GM23248 (cell line): Measurements from ENCODE around the gene COL23A1. TPM values are rescaled to one million over a fixed set of nuclear protein-coding genes. Genes with fewer than 3 reads are reported as not detected.

Experiments used
- DNase-seq: peaks from one replicate; pipeline ENCODE4 v3.0.0-alpha.2; 2015
- H2AFZ ChIP-seq: fragments of 200-600 bp; sonication (generic); 2 replicates; pipeline ENCODE4 v1.6.1; 2016; ENCODE audit warnings: antibody characterized with exemption
- H3F3A ChIP-seq: fragments of 200-600 bp; sonication (generic); 2 replicates; pipeline ENCODE4 v1.6.1; 2016; ENCODE audit warnings: mild to moderate bottlenecking, antibody characterized with exemption, mixed run types; ENCODE audit not compliant: insufficient read depth
- H3K27ac ChIP-seq: fragments of 200-600 bp; sonication (generic); 2 replicates; pipeline ENCODE4 v1.5.1; 2016; ENCODE audit warnings: mild to moderate bottlenecking
- H3K27me3 ChIP-seq: fragments of 200-600 bp; sonication (generic); replicated peaks from 2 replicates; pipeline ENCODE4 v1.6.1; 2016; ENCODE audit warnings: mild to moderate bottlenecking; ENCODE audit not compliant: insufficient read depth
- H3K36me3 ChIP-seq: fragments of 200-600 bp; sonication (generic); 2 replicates; pipeline ENCODE4 v1.6.1; 2016; ENCODE audit warnings: low read depth, mild to moderate bottlenecking
- H3K4me1 ChIP-seq: fragments of 200-600 bp; sonication (generic); 2 replicates; pipeline ENCODE4 v1.6.1; 2016; ENCODE audit warnings: mild to moderate bottlenecking; ENCODE audit not compliant: insufficient read depth
- H3K4me2 ChIP-seq: fragments of 200-600 bp; sonication (generic); one replicate; pipeline ENCODE4 v1.6.1; 2016; ENCODE audit warnings: mild to moderate bottlenecking; ENCODE audit not compliant: unreplicated experiment
- H3K4me3 ChIP-seq: fragments of 200-600 bp; sonication (generic); 2 replicates; pipeline ENCODE4 v1.5.1; 2016; ENCODE audit warnings: mild to moderate bottlenecking
- H3K79me2 ChIP-seq: fragments of 200-600 bp; sonication (generic); 2 replicates; pipeline ENCODE4 v1.6.1; 2016; ENCODE audit warnings: mild to moderate bottlenecking; ENCODE audit not compliant: insufficient read depth
- H3K9ac ChIP-seq: fragments of 200-600 bp; sonication (generic); 2 replicates; pipeline ENCODE4 v1.6.1; 2016; ENCODE audit warnings: mild to moderate bottlenecking
- H3K9me2 ChIP-seq: fragments of 200-600 bp; sonication (generic); 2 replicates; pipeline ENCODE4 v1.6.1; 2016; ENCODE audit warnings: mixed run types, mild to moderate bottlenecking, moderate library complexity; ENCODE audit not compliant: insufficient read depth
- H3K9me3 ChIP-seq: fragments of 200-600 bp; sonication (generic); one replicate; pipeline ENCODE4 v1.6.1; 2017; ENCODE audit warnings: low read depth
- H4K20me1 ChIP-seq: fragments of 200-600 bp; sonication (generic); 2 replicates; pipeline ENCODE4 v1.6.0; 2016; ENCODE audit not compliant: insufficient read depth
- EZH2 ChIP-seq: fragments of 200-600 bp; sonication (generic); IDR thresholded peaks from 2 replicates; pipeline ENCODE4 v1.6.1; 2018; ENCODE audit warnings: antibody characterized with exemption, mild to moderate bottlenecking; ENCODE audit not compliant: insufficient read depth, poor library complexity, severe bottlenecking
- EZH2phosphoT487 ChIP-seq: fragments of 200-600 bp; sonication (generic); IDR thresholded peaks from 2 replicates; pipeline ENCODE4 v1.6.1; 2018; ENCODE audit warnings: antibody characterized with exemption, moderate library complexity, mild to moderate bottlenecking, low read depth; ENCODE audit not compliant: insufficient read depth
- WGBS, 2 experiments: methylation state at CpG; one replicate each; pipeline ENCODE4 v1.1.6; 2015 to 2017; ENCODE audit warnings: low lambda C conversion rate in 2 of 2, low coverage in 1 of 2; ENCODE audit errors: missing lambda C conversion rate in 2 of 2; 5-methylcytosine and 5-hydroxymethylcytosine counted together
- in situ Hi-C: fragments of 300-500 bp; cut with MboI; formaldehyde crosslinking; loops from 2 replicates; pipeline ENCODE4 v1.15.0; 2020
- polyA plus RNA-seq: library from polyadenylated mRNA; unstranded; fragments of >200 nt; fragmentation: Nextera tagmentation; extraction: Ambion mirVana; gene quantifications from 2 replicates; pipeline ENCODE4 v1.2.1, GENCODE V29; 2016
- total RNA-seq: library from RNA; depleted of rRNA; stranded (reverse); fragments of >200 nt; shearing (Covaris generic); gene quantifications from 2 replicates; pipeline ENCODE4 v1.2.3, GENCODE V29; 2014

Gene COL23A1
- total and polyA plus RNA-seq, 2 experiments from 2014 or later: not detected

DNA sequence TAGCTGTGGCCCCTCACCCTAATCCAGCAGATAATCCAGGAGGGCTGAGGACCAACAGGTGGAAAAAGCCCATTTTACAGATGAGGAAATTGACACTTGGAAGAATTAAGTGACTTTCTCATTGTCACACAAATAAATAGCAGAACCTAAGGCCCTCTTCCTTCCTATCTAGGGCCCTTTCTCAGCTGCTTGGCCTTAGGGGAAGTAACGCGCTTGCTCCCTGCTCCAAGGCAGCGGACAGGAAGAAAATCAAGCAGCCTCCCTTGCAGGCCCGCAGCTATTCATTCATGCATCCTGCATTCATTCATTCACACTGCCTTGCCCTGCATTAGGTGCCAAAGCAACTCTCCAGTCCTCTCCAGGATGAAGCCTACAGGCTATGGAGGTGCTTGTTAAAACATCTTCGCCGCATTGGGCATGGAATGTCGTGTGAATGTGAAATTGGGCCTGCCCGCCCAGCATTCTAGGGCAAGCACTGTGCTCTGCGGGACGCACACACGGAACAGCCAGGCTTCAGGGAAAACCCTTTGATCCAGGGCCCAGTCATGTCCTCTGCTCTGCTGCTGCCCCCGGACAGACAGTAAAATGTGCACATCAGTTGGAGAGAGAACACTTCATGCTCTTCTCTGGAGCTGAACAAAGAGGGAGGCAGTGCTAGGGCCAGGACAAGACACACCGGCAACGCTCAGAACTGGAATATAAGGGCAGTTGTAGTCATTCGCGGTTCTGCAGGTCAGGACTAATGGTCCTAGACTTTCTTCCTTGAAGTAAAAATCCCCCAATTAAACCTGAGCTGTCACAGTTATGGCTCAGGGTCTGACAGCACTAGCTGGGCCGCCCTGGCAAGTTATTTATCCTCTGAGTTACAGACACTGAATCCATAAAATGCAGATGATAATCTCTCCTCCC, 166.0 kb downstream of the COL23A1 start:
- 66 to 72% methylated on average over 17 of the region's 17 CpGs for WGBS, 2 experiments
- no peak overlapping the region for H3K9ac ChIP-seq
- DNase-seq: no peak
- H3K79me2 ChIP-seq: no peaks in the 10 kb centered on the region
- H3K4me2 ChIP-seq: no peak overlapping the region
- in situ Hi-C loops: no loop called here
- H4K20me1 ChIP-seq: no peaks in the 10 kb centered on the region
- no peak overlapping the region for H3K4me3 ChIP-seq
- H3K4me1 ChIP-seq: no peaks in the 10 kb centered on the region
- H3K36me3 ChIP-seq: no peaks in the 10 kb centered on the region
- H2AFZ ChIP-seq: no peak overlapping the region
- no peaks in the 10 kb centered on the region for H3K9me2 ChIP-seq
- no peak for TF ChIP-seq EZH2
- TF ChIP-seq EZH2phosphoT487: no peak
- H3F3A ChIP-seq: no peaks in the 10 kb centered on the region
- H3K27ac ChIP-seq: no peak overlapping the region
- no peaks in the 10 kb centered on the region for H3K27me3 ChIP-seq
- no peaks in the 10 kb centered on the region for H3K9me3 ChIP-seq

DNA sequence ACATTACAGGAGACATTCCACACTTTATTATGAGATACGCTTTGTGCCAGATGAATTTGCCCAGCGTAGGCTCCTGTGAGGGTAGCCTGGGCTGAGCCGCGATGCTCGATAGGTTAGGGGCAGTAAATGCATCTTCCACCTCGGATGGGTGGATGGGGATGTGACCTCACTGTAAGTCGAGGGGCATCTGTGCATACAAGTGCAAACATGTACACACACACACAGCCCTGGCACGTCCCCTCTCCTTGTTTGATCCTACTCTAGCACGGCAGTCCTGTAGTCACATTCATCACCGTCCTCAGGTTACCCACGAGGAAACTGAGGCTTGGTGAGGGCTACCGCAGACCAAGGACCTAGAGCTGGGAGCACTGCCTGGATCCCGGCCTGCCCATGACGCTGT, 166.8 kb downstream of the COL23A1 start:
- H3K9me2 ChIP-seq: no peaks in the 10 kb centered on the region
- in situ Hi-C loops: no loop called here

DNA sequence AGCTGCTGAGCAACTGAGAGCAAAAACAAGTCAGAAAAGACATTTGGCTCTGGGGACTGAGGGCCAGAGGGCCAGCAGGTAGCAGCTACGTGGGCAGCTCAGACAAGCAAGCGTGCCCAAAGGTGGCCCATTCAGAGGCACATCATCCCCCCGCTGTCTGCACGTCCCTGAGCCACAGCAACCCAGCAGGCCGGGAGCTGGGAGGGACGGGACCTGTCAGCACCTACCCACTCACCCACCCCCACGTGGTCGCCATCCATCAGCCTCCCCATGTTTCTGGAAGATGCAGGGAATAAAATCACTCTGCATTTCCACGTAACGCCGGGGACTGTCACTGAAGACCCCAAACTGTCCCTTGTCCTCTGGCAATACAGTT, 167.8 kb downstream of the COL23A1 start:
- no peak overlapping the region for H3K9ac ChIP-seq
- H3K9me2 ChIP-seq: no peaks in the 10 kb centered on the region
- no peak for TF ChIP-seq EZH2
- no peak for TF ChIP-seq EZH2phosphoT487
- no peak overlapping the region for H3K27ac ChIP-seq
- H3K79me2 ChIP-seq: no peaks in the 10 kb centered on the region
- no peaks in the 10 kb centered on the region for H3K36me3 ChIP-seq
- no peaks in the 10 kb centered on the region for H3F3A ChIP-seq
- WGBS, 2 experiments: 53 to 62% methylated on average over 11 of the region's 11 CpGs
- H3K9me3 ChIP-seq: no peaks in the 10 kb centered on the region
- no peak for DNase-seq
- in situ Hi-C loops: no loop called here
- H3K4me1 ChIP-seq: no peaks in the 10 kb centered on the region
- no peak overlapping the region for H3K4me2 ChIP-seq
- H2AFZ ChIP-seq: no peak overlapping the region
- no peak overlapping the region for H3K4me3 ChIP-seq
- no peaks in the 10 kb centered on the region for H3K27me3 ChIP-seq
- no peaks in the 10 kb centered on the region for H4K20me1 ChIP-seq

More for the DNA sequence above, 166.8 kb downstream of the COL23A1 start:
- Histone ChIP-seq H3K4me2 (no peak overlapping the region), H3K36me3 (no peaks in the 10 kb centered on the region), H3K4me3 (no peak overlapping the region), H3K4me1 (no peaks in the 10 kb centered on the region), H3K79me2 (no peaks in the 10 kb centered on the region), H4K20me1 (no peaks in the 10 kb centered on the region), H3F3A (no peaks in the 10 kb centered on the region), H3K9me3 (no peaks in the 10 kb centered on the region), H3K27me3 (no peaks in the 10 kb centered on the region), H3K27ac (no peak overlapping the region), H2AFZ (no peak overlapping the region), H3K9ac (no peak overlapping the region)
- TF ChIP-seq EZH2 (no peak), EZH2phosphoT487 (no peak)
- DNase-seq: no peak
- WGBS, 2 experiments: 56 to 62% methylated on average over 14 of the region's 14 CpGs

DNA sequence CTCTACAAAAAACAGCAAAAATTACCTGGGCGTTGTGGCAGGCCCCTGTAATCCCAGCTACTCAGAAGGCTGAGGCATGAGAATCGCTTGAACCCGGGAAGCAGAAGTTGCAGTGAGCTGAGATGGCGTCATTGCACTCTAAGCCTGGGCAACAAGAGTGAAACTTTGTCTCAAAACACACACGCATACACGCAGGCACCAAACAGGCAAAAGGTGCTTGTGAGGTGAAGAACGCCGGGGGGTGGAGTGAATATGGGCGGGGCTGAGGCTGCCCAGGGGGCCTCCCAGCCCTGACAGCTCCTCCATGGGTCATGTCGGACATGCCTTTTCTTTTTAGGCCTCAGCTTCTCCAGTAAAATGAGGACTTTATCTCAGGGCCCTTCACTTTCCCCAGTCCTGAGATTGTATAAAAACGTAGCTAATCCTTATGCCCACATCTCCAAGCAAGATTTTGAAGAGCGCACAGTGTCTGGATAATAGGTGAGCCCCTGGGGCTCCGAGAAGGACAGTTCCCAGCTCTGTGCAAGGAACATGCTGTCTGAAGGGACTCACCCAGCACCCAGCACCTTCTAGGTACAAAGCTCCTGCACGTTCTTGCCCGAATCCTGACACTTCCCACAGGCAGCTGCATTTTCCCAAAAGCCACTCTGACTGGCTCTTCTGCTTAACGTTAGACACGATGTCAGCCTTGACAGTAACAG, 168.3 kb downstream of the COL23A1 start:
- WGBS, 2 experiments: 54 to 58% methylated on average over 17 of the region's 17 CpGs
- Histone ChIP-seq H3K36me3 (no peaks in the 10 kb centered on the region), H2AFZ (no peak overlapping the region), H3K27me3 (no peaks in the 10 kb centered on the region), H3K27ac (no peak overlapping the region), H3K9ac (no peak overlapping the region), H3K9me2 (no peaks in the 10 kb centered on the region), H3K4me3 (no peak overlapping the region), H3K9me3 (no peaks in the 10 kb centered on the region), H3F3A (no peaks in the 10 kb centered on the region), H3K4me1 (no peaks in the 10 kb centered on the region), H3K79me2 (no peaks in the 10 kb centered on the region), H3K4me2 (no peak overlapping the region), H4K20me1 (no peaks in the 10 kb centered on the region)
- in situ Hi-C loops: no loop called here
- TF ChIP-seq EZH2phosphoT487 (no peak), EZH2 (no peak)
- DNase-seq: no peak
